ENCODE measurements around the gene MROH9. TPM values are rescaled to one million over a fixed set of nuclear protein-coding genes. Genes with fewer than 3 reads are reported as not detected.

MROH9 gene
- total and polyA plus RNA-seq, 7 donors: not detected

DNA sequence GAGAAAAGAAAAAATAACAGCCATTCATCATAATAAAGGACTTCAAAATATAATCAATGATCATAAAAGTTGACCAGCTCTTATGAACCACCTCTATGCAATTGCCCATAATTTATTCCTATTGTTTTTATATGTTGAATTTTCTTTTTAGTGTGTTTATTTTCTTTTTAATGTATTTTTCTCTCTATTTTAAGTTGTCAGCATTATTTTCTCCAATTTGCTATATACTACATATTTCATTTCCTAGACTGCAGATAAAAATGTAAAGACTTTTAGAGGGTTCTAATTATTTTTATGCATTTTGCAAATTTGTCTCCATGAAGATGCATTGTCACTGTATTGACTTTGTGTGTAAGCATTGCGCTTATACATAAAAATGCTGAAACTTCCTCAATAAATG is 58.4 kb downstream of the MROH9 start:
- intact Hi-C loops (cut with DNase I): no loop called here
- ATAC-seq (no peak), DNase-seq (no peak)
- TF ChIP-seq, protein P1, sequence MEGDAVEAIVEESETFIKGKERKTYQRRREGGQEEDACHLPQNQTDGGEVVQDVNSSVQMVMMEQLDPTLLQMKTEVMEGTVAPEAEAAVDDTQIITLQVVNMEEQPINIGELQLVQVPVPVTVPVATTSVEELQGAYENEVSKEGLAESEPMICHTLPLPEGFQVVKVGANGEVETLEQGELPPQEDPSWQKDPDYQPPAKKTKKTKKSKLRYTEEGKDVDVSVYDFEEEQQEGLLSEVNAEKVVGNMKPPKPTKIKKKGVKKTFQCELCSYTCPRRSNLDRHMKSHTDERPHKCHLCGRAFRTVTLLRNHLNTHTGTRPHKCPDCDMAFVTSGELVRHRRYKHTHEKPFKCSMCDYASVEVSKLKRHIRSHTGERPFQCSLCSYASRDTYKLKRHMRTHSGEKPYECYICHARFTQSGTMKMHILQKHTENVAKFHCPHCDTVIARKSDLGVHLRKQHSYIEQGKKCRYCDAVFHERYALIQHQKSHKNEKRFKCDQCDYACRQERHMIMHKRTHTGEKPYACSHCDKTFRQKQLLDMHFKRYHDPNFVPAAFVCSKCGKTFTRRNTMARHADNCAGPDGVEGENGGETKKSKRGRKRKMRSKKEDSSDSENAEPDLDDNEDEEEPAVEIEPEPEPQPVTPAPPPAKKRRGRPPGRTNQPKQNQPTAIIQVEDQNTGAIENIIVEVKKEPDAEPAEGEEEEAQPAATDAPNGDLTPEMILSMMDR (IDR thresholded peaks at IDR 0.05): no peak
- Histone ChIP-seq H3K4me1 (no peaks in the 10 kb centered on the region), H3K9me3 (no peaks in the 10 kb centered on the region), H3K36me3 (ENCODE audit: insufficient read depth in 1 of 2, low read depth in 1 of 2) (no peaks in the 10 kb centered on the region), H3K4me3 (no peak overlapping the region), H3K27me3 (ENCODE audit: insufficient read depth in 3 of 3, low read length in 2 of 3) (no peaks in the 10 kb centered on the region), H3K27ac (no peak overlapping the region)
- 100% methylated on average over 1 of the region's 1 CpG for WGBS, 3 donors

DNA sequence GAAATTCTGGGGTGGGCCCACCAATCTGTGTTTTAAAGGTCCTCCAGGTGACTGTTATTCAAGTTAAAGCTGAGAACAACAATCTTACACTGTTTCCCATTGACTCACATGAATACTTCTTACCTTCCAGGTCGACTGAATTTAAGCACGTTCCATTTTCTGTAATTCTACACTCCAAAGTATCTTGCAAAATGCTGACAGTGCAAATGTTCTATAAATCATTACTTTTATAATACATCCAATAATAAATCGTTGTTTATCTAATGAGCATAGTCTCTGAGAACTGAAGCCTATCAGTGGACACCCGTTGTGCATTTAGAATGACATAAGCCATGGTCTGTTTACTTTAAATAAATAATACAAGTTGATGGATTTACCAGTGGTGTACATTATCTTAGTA is 79.5 kb downstream of the MROH9 start:
- 72 to 81% (median 75%) methylated on average over 4 of the region's 4 CpGs for WGBS, 3 donors
- no peak overlapping the region for H3K27ac ChIP-seq
- H3K36me3 ChIP-seq (ENCODE audit: insufficient read depth in 1 of 2, low read depth in 1 of 2): no peaks in the 10 kb centered on the region
- no peaks in the 10 kb centered on the region for H3K27me3 ChIP-seq (ENCODE audit: insufficient read depth in 3 of 3, low read length in 2 of 3)
- ATAC-seq (no peak), DNase-seq (no peak)
- H3K4me3 ChIP-seq: no peak overlapping the region
- intact Hi-C loops (cut with DNase I): no loop called here
- TF ChIP-seq, protein P1 (IDR thresholded peaks at IDR 0.05): no peak
- H3K9me3 ChIP-seq: no peaks in the 10 kb centered on the region
- no peaks in the 10 kb centered on the region for H3K4me1 ChIP-seq

DNA sequence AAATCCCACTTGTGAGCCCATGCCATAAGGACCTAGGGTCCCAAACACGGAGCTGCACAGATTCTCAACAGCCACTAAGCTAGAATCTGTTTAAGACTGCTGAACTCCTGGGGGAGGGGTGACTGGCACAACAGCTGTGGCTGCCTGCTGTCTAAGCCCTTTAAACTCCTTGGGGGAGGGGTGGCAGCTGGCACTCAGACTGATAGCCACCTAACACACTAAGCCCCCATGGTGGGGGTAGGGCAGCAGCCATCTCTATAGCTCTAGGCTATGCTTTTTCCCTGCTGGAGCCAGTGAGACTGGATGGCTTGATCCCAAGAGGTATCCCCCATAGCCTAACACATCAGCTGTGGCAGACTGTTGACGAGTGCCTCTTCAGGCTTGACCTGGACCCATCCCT is 82.1 kb downstream of the MROH9 start:
- Histone ChIP-seq H3K27ac (no peak overlapping the region), H3K27me3 (ENCODE audit: insufficient read depth in 3 of 3, low read length in 2 of 3) (no peaks in the 10 kb centered on the region), H3K4me3 (no peak overlapping the region), H3K9me3 (no peaks in the 10 kb centered on the region), H3K36me3 (ENCODE audit: insufficient read depth in 1 of 2, low read depth in 1 of 2) (no peaks in the 10 kb centered on the region), H3K4me1 (no peaks in the 10 kb centered on the region)
- TF ChIP-seq, protein P1 (IDR thresholded peaks at IDR 0.05): no peak
- no peak for DNase-seq
- no peak for ATAC-seq
- intact Hi-C loops (cut with DNase I): no loop called here
- WGBS, 3 donors: 30 to 46% (median 30%) methylated on average over 2 of the region's 2 CpGs

DNA sequence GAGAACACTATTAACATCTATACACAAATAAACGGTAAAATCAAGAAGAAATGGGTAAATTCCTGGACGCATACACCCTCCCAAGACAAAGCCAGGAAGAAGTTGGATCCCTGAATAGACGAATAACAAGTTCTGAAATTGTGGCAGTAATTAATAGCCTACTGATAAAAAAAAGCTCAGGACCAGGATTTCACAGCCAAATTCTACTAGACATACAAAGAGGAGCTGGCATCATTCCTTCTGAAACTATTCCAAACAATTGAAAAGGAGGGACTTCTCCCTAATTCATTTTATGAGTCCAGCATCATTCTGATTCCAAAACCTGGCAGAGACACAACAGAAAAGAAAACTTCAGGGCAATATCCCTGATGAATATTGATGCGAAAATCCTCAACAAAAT is 84.6 kb downstream of the MROH9 start:
- WGBS, 3 donors: 49 to 56% (median 55%) methylated on average over 4 of the region's 4 CpGs
- TF ChIP-seq, protein P1 (IDR thresholded peaks at IDR 0.05): no peak
- Histone ChIP-seq H3K4me1 (no peaks in the 10 kb centered on the region), H3K27me3 (ENCODE audit: insufficient read depth in 3 of 3, low read length in 2 of 3) (no peaks in the 10 kb centered on the region), H3K9me3 (no peaks in the 10 kb centered on the region), H3K36me3 (ENCODE audit: insufficient read depth in 1 of 2, low read depth in 1 of 2) (no peaks in the 10 kb centered on the region), H3K27ac (no peak overlapping the region), H3K4me3 (no peak overlapping the region)
- ATAC-seq (no peak), DNase-seq (no peak)
- intact Hi-C loops (cut with DNase I): no loop called here
